ENCODE data around the gene EVI5. TPM values are rescaled to one million over a fixed set of nuclear protein-coding genes. Genes with fewer than 3 reads are reported as not detected.

The EVI5 gene
- polyA plus RNA-seq, 3 donors = 7.6 to 19.4 (median 14.3) TPM

DNA sequence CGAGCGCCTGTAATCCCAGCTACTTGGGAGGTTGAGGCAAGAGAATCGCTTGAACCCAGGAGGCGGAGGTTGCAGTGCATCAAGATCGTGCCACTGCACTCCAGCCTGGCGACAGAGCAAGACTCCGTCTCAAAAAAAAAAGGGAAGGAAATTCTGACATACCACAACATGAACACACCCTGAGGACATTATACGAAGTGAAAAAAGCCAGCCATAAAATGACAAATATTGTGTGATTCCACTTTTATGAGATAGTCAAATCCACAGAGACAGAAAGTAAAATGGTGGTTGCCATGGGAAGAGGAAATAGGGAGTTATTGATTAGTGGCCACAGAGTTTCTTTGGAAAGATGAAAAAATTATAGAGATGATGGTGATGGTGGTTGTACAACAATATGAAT lies 41.7 kb downstream of the EVI5 start:
- Mint-ChIP-seq H3K27me3 (ENCODE audit: low read depth in 3 of 3) (no peaks in the 10 kb centered on the region), H3K4me1 (peaks cover 42% of the 10 kb centered on the region), H3K27ac (peak overlapping the region; percentile 11 to 86 (median 68)), H3K36me3 (peaks cover 3 to 17% of the 10 kb centered on the region in 2 donors), H3K9me3 (peaks cover 0 to 7% (median 4%) of the 10 kb centered on the region in 7 donors), H3K4me3 (peak overlapping the region in 1 of 2 donors; percentile 76)
- peaks cover 0 to 10% of the 10 kb centered on the region in 2 donors for H3K36me3 ChIP-seq (replicated peaks in 1 of 2; ENCODE audit: control insufficient read depth in 1 of 2, insufficient read depth in 2 of 2, low read length in 2 of 2)
- H4K20me1 ChIP-seq (ENCODE audit: insufficient read depth, low read length) = peaks cover 75% of the 10 kb centered on the region
- TF ChIP-seq, protein P1, sequence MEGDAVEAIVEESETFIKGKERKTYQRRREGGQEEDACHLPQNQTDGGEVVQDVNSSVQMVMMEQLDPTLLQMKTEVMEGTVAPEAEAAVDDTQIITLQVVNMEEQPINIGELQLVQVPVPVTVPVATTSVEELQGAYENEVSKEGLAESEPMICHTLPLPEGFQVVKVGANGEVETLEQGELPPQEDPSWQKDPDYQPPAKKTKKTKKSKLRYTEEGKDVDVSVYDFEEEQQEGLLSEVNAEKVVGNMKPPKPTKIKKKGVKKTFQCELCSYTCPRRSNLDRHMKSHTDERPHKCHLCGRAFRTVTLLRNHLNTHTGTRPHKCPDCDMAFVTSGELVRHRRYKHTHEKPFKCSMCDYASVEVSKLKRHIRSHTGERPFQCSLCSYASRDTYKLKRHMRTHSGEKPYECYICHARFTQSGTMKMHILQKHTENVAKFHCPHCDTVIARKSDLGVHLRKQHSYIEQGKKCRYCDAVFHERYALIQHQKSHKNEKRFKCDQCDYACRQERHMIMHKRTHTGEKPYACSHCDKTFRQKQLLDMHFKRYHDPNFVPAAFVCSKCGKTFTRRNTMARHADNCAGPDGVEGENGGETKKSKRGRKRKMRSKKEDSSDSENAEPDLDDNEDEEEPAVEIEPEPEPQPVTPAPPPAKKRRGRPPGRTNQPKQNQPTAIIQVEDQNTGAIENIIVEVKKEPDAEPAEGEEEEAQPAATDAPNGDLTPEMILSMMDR (IDR thresholded peaks at IDR 0.05) = no peak
- peaks cover 16 to 23% of the 10 kb centered on the region in 2 donors for H3K4me1 ChIP-seq (ENCODE audit: control insufficient read depth in 1 of 2, insufficient read depth in 2 of 2, low read length in 2 of 2)
- H3K4me3 ChIP-seq (replicated peaks in 1 of 3; ENCODE audit: low read depth in 2 of 3, low read length in 3 of 3) = peak overlapping the region in 2 of 3 experiments; percentile 13 to 16
- WGBS (ENCODE audit: insufficient coverage) = no CpG with 5 or more reads among the region's 8 CpGs
- intact Hi-C loops (cut with micrococcal nuclease) = no loop called here
- no peak overlapping the region for H3K9ac ChIP-seq (ENCODE audit: insufficient read depth, low read length, poor library complexity, severe bottlenecking)
- H3K9me3 ChIP-seq (replicated peaks in 1 of 2; ENCODE audit: control insufficient read depth in 1 of 2, insufficient read depth in 1 of 2, low read length in 2 of 2) = peaks cover 0 to 5% of the 10 kb centered on the region in 2 donors
- no peaks in the 10 kb centered on the region for H3K27me3 ChIP-seq (ENCODE audit: control insufficient read depth in 2 of 2, insufficient read depth in 2 of 2, low read length in 2 of 2)
- peak overlapping the region; percentile 20 for H3K4me2 ChIP-seq (replicated peaks; ENCODE audit: extremely low read depth, low read length, poor library complexity, severe bottlenecking)
- peaks cover 63% of the 10 kb centered on the region for H3K79me2 ChIP-seq (ENCODE audit: insufficient read depth, low read length)
- peak overlapping the region in 1 of 2 donors; percentile 30 for H3K27ac ChIP-seq (ENCODE audit: low read depth in 1 of 2, low read length in 2 of 2)
- DNase-seq = peak; percentile 13 to 34 (median 28)
- no peak overlapping the region for H2AFZ ChIP-seq (ENCODE audit: insufficient read depth, low read depth, low read length, poor library complexity, severe bottlenecking)

DNA sequence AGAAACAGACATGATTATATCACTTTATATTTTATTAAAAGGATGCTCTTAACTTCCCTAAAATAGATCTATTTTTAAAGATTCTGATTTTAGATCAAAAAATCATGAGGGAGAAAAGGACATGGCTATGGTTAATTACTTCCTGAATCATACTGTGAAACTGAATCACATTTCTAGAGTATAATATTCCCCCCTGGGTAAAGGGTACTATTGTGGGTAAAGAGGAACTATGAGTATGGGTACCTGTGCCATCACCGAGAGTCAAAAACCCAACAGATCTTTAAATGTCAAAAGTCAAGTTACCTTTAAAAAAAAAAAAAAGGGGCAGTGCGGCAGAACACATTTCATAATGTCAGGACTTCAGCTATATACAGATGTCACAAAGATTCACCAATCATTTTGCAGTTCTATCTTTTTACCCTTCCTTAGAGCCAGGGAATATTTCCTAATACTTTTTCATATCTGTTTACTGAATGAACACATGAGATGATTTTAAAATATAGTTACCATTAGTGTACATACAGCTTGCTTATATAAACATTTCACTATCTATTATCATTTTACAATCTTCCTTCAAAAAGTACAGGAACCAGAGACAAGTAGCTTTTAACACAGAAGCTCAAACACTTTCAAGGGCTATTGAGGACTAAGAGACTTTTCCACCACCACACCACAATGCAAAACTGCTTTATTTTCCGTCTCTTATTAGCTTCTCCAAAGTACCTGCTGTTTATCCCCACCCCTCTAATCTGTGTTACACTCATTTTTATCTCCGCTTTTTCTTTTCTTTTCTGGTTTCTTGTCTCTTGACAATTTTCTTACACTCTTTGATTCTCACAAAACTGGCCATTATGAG lies 45.0 kb downstream of the EVI5 start:
- Histone ChIP-seq H3K4me1 (ENCODE audit: control insufficient read depth in 1 of 2, insufficient read depth in 2 of 2, low read length in 2 of 2) (peaks cover 11 to 15% of the 10 kb centered on the region in 2 donors), H3K27me3 (ENCODE audit: control insufficient read depth in 2 of 2, insufficient read depth in 2 of 2, low read length in 2 of 2) (no peaks in the 10 kb centered on the region), H2AFZ (ENCODE audit: insufficient read depth, low read depth, low read length, poor library complexity, severe bottlenecking) (no peak overlapping the region), H3K4me2 (replicated peaks; ENCODE audit: extremely low read depth, low read length, poor library complexity, severe bottlenecking) (no peak overlapping the region), H3K79me2 (ENCODE audit: insufficient read depth, low read length) (peaks cover 46% of the 10 kb centered on the region), H3K9ac (ENCODE audit: insufficient read depth, low read length, poor library complexity, severe bottlenecking) (no peak overlapping the region), H3K9me3 (replicated peaks in 1 of 2; ENCODE audit: control insufficient read depth in 1 of 2, insufficient read depth in 1 of 2, low read length in 2 of 2) (peaks cover 0 to 5% of the 10 kb centered on the region in 2 donors), H4K20me1 (ENCODE audit: insufficient read depth, low read length) (peaks cover 69% of the 10 kb centered on the region), H3K36me3 (replicated peaks in 1 of 2; ENCODE audit: control insufficient read depth in 1 of 2, insufficient read depth in 2 of 2, low read length in 2 of 2) (peaks cover 4 to 13% of the 10 kb centered on the region in 2 donors), H3K4me3 (replicated peaks in 1 of 3; ENCODE audit: low read depth in 2 of 3, low read length in 3 of 3) (no peak overlapping the region), H3K27ac (ENCODE audit: low read depth in 1 of 2, low read length in 2 of 2) (no peak overlapping the region)
- Mint-ChIP-seq H3K4me1 (peaks cover 33% of the 10 kb centered on the region), H3K27ac (no peak overlapping the region), H3K27me3 (ENCODE audit: low read depth in 3 of 3) (no peaks in the 10 kb centered on the region), H3K9me3 (peaks cover 0 to 7% (median 4%) of the 10 kb centered on the region in 7 donors), H3K4me3 (no peak overlapping the region), H3K36me3 (peaks cover 6 to 17% of the 10 kb centered on the region in 2 donors)
- intact Hi-C loops (cut with micrococcal nuclease) = no loop called here
- TF ChIP-seq, protein P1 (IDR thresholded peaks at IDR 0.05) = no peak
- DNase-seq = no peak
- 100% methylated on average over 2 of the region's 4 CpGs for WGBS (ENCODE audit: insufficient coverage)
